GM10248 (cell line): ENCODE measurements around the gene HOXD1.

ENCODE experiments used
- CTCF ChIA-PET: fragments of 300-600 bp; sonication (Branson Sonifier 250); formaldehyde crosslinking; extraction: SDS; loops from one replicate; lab custom pipeline; 2021; ENCODE audit warnings: antibody characterized with exemption; lab: Yijun Ruan, JAX
- POLR2A ChIA-PET: fragments of 350-650 bp; sonication (Branson Sonifier 250); formaldehyde crosslinking; extraction: SDS; loops from one replicate; lab custom pipeline; 2020; ENCODE audit warnings: antibody characterized with exemption; lab: Yijun Ruan, JAX
- DNase-seq: peaks from one replicate; pipeline ENCODE4 v3.0.0; 2012; ENCODE audit errors: extremely low spot score
- CTCF ChIP-seq: IDR thresholded peaks from 2 replicates; pipeline ENCODE4 v1.5.1; 2012; ENCODE audit warnings: mild to moderate bottlenecking, low read depth; ENCODE audit errors: extremely low read depth, missing control alignments, control extremely low read depth

Gene HOXD1

GRCh38 chr2:176205126-176205525 is 16.7 kb downstream of the HOXD1 start:
- ChIA-PET CTCF (interaction anchor here (0.9 kb wide), 1 partner anchor 28 kb away, joined by 3 read pairs; no protein-coding TSS in a partner anchor), POLR2A (no interaction called here)
- DNase-seq, result no peak
- TF ChIP-seq CTCF, result no peak

GRCh38 chr2:176206136-176206535 is 17.7 kb downstream of the HOXD1 start:
- TF ChIP-seq CTCF, result no peak
- CTCF ChIA-PET, result no interaction called here
- POLR2A ChIA-PET, result no interaction called here
- no peak for DNase-seq

GRCh38 chr2:176206682-176207081 is 18.2 kb downstream of the HOXD1 start:
- DNase-seq, result no peak
- POLR2A ChIA-PET, result no interaction called here
- CTCF ChIA-PET, result interaction anchor here (1.3 to 1.6 kb wide), 2 partner anchors 13 to 27 kb away, joined by 3 to 4 read pairs; no protein-coding TSS in a partner anchor
- TF ChIP-seq CTCF, result no peak

GRCh38 chr2:176211110-176211509 is 22.6 kb downstream of the HOXD1 start:
- no peak for TF ChIP-seq CTCF
- no peak for DNase-seq
- POLR2A ChIA-PET, result no interaction called here
- CTCF ChIA-PET, result interaction anchor here (1.2 to 1.3 kb wide), 2 partner anchors 15 to 441 kb away, joined by 3 read pairs; no protein-coding TSS in a partner anchor

GRCh38 chr2:176212276-176212675 is 23.8 kb downstream of the HOXD1 start:
- CTCF ChIA-PET, result interaction anchor here (1.3 kb wide), 1 partner anchor 440 kb away, joined by 3 read pairs; no protein-coding TSS in a partner anchor
- POLR2A ChIA-PET, result no interaction called here
- TF ChIP-seq CTCF, result no peak
- DNase-seq, result no peak

- ChIA-PET CTCF (no interaction called here), POLR2A (no interaction called here)
- no peak for DNase-seq
- TF ChIP-seq CTCF, result no peak
Observed at GRCh38 chr2:176213406-176213805, 24.9 kb downstream of the HOXD1 start.

GRCh38 chr2:176227874-176228273 is 39.4 kb downstream of the HOXD1 start:
- POLR2A ChIA-PET, result no interaction called here
- DNase-seq, result no peak
- no peak for TF ChIP-seq CTCF
- CTCF ChIA-PET, result interaction anchor here (0.8 to 2.1 kb wide), 3 partner anchors 11 to 28 kb away, joined by 3 to 6 read pairs (median 4); no protein-coding TSS in a partner anchor
